Small intestine (tissue), 7 donors: Measurements from ENCODE around the gene CHD9NB. TPM values are rescaled to one million over a fixed set of nuclear protein-coding genes. Genes with fewer than 3 reads are reported as not detected.
A peak's percentile ranks its signal among the peaks of the same experiment; 100 is the strongest.

ENCODE experiments used
- DNase-seq, 2 donors: peaks; one replicate each; pipeline versions ENCODE4 v3.0.0 to v3.0.0-alpha.2; 2013
- FAIRE-seq: peaks from 2 replicates; lab custom pipeline; 2012; peaks lifted over from hg19 to GRCh38; lab: Jason Lieb, UNC
- H3K27ac ChIP-seq, 3 donors: one replicate each; pipeline ENCODE4 v1.5.1; 2013; ENCODE audit warnings: low read length in 2 of 3, mild to moderate bottlenecking in 2 of 3, control low read depth in 1 of 3, inconsistent platforms in 1 of 3, low read depth in 1 of 3, moderate library complexity in 1 of 3
- H3K27me3 ChIP-seq, 3 donors: one replicate each; pipeline ENCODE4 v1.6.1; 2013; ENCODE audit warnings: low read length in 3 of 3, inconsistent platforms in 1 of 3; ENCODE audit not compliant: control insufficient read depth in 3 of 3, insufficient read depth in 3 of 3
- H3K36me3 ChIP-seq, 3 donors: one replicate each; pipeline ENCODE4 v1.6.1; 2013; ENCODE audit warnings: low read length in 3 of 3, inconsistent platforms in 1 of 3, low read depth in 1 of 3, mild to moderate bottlenecking in 1 of 3, moderate library complexity in 1 of 3; ENCODE audit not compliant: control insufficient read depth in 3 of 3, insufficient read depth in 2 of 3
- H3K4me1 ChIP-seq, 3 donors: one replicate each; pipeline ENCODE4 v1.6.1; 2013; ENCODE audit warnings: low read length in 2 of 3, inconsistent platforms in 1 of 3, low read depth in 1 of 3, mild to moderate bottlenecking in 1 of 3, moderate library complexity in 1 of 3; ENCODE audit not compliant: control insufficient read depth in 3 of 3, insufficient read depth in 2 of 3
- H3K4me3 ChIP-seq, 3 donors: one replicate each; pipeline ENCODE4 v1.5.1; 2013; ENCODE audit warnings: low read length in 3 of 3, control low read depth in 1 of 3, inconsistent platforms in 1 of 3, low read depth in 1 of 3, mild to moderate bottlenecking in 1 of 3, moderate library complexity in 1 of 3
- H3K9me3 ChIP-seq, 2 donors: one replicate each; pipeline ENCODE4 v1.6.1; 2013; ENCODE audit warnings: low read depth in 1 of 2, low read length in 1 of 2; ENCODE audit not compliant: control insufficient read depth in 2 of 2, insufficient read depth in 1 of 2
- WGBS, 3 donors: extraction: QIAGEN DNeasy Blood & Tissue Kit; methylation state at CpG; one replicate each; pipeline ENCODE4 v1.1.7; 2013; 5-methylcytosine and 5-hydroxymethylcytosine counted together
- polyA plus RNA-seq, 4 donors: library from polyadenylated mRNA; stranded (reverse) in 3 of 4; unstranded in 1 of 4; fragments of 200-250 nt in 3 of 4; fragments of 120-200 nt in 1 of 4; gene quantifications; one replicate each; pipeline versions ENCODE4 v1.2.1 to v1.2.3, GENCODE V29; 2013
- donor health status: healthy with polysubstance abuse.
- donor health status: control.
- donor health status: control.
- donor health status: Bipolar disorder and iron deficiency.
- donor health status: healthy.

CHD9NB gene
- polyA plus RNA-seq, 4 donors, result 0.83 to 2.7 (median 1.0) TPM

- peaks cover 9 to 26% (median 13%) of the 10 kb centered on the region in 3 donors for H3K4me1 ChIP-seq
- no peaks in the 10 kb centered on the region for H3K9me3 ChIP-seq
- H3K4me3 ChIP-seq, result no peak overlapping the region
- H3K27me3 ChIP-seq, result no peaks in the 10 kb centered on the region
- WGBS, 3 donors, result 55 to 74% (median 61%) methylated on average over 6 of the region's 6 CpGs
- DNase-seq (no peak), FAIRE-seq (no peak)
- peak overlapping the region in 2 of 3 donors; percentile 9 to 44 for H3K27ac ChIP-seq
- H3K36me3 ChIP-seq, result peaks cover 0 to 2% (median 0%) of the 10 kb centered on the region in 3 donors
Observed at GRCh38 chr16:53085931-53086421, 33.3 kb upstream of the CHD9NB start.

GRCh38 chr16:53085369-53085843 lies 32.7 kb upstream of the CHD9NB start:
- Histone ChIP-seq H3K9me3 (no peaks in the 10 kb centered on the region), H3K27me3 (no peaks in the 10 kb centered on the region), H3K27ac (peak overlapping the region in 2 of 3 donors; percentile 44 to 82), H3K36me3 (peaks cover 0 to 2% (median 0%) of the 10 kb centered on the region in 3 donors), H3K4me1 (peaks cover 5 to 24% (median 9%) of the 10 kb centered on the region in 3 donors), H3K4me3 (no peak overlapping the region)
- peak in 1 of 2 donors; percentile 41 for DNase-seq
- WGBS, 3 donors, result 13 to 37% (median 21%) methylated on average over 4 of the region's 4 CpGs
- no peak for FAIRE-seq

GRCh38 chr16:53084746-53085334 lies 32.1 kb upstream of the CHD9NB start:
- Histone ChIP-seq H3K27me3 (no peaks in the 10 kb centered on the region), H3K9me3 (no peaks in the 10 kb centered on the region), H3K4me3 (no peak overlapping the region), H3K4me1 (peaks cover under 1 to 27% (median 5%) of the 10 kb centered on the region in 3 donors), H3K36me3 (peaks cover 0 to 2% (median 0%) of the 10 kb centered on the region in 3 donors), H3K27ac (peak overlapping the region in 2 of 3 donors; percentile 44 to 82)
- DNase-seq (no peak), FAIRE-seq (no peak)
- WGBS, 3 donors, result 79 to 93% (median 88%) methylated on average over 8 of the region's 8 CpGs

- 86 to 99% (median 93%) methylated on average over 3 to 4 of the region's 4 CpGs for WGBS, 3 donors
- Histone ChIP-seq H3K27me3 (no peaks in the 10 kb centered on the region), H3K27ac (no peak overlapping the region), H3K4me3 (no peak overlapping the region), H3K36me3 (no peaks in the 10 kb centered on the region), H3K9me3 (no peaks in the 10 kb centered on the region), H3K4me1 (peaks cover 0 to 23% (median 5%) of the 10 kb centered on the region in 3 donors)
- FAIRE-seq (no peak), DNase-seq (no peak)
Observed at GRCh38 chr16:53084141-53084541, 31.4 kb upstream of the CHD9NB start.

GRCh38 chr16:53083119-53083518 lies 30.4 kb upstream of the CHD9NB start:
- H3K27ac ChIP-seq, result no peak overlapping the region
- DNase-seq (peak in 1 of 2 donors; percentile 40), FAIRE-seq (no peak)
- 56 to 63% (median 61%) methylated on average over 1 of the region's 1 CpG for WGBS, 3 donors
- no peaks in the 10 kb centered on the region for H3K27me3 ChIP-seq
- no peak overlapping the region for H3K4me3 ChIP-seq
- peaks cover 0 to 2% (median 0%) of the 10 kb centered on the region in 3 donors for H3K36me3 ChIP-seq
- H3K9me3 ChIP-seq, result no peaks in the 10 kb centered on the region
- H3K4me1 ChIP-seq, result peaks cover 0 to 23% (median 5%) of the 10 kb centered on the region in 3 donors

GRCh38 chr16:53082509-53082908 lies 29.8 kb upstream of the CHD9NB start:
- Histone ChIP-seq H3K27me3 (no peaks in the 10 kb centered on the region), H3K9me3 (peaks cover 0 to 4% of the 10 kb centered on the region in 2 donors), H3K4me3 (no peak overlapping the region), H3K4me1 (peaks cover 0 to 23% (median 5%) of the 10 kb centered on the region in 3 donors), H3K27ac (no peak overlapping the region), H3K36me3 (peaks cover 0 to 3% (median 2%) of the 10 kb centered on the region in 3 donors)
- FAIRE-seq (no peak), DNase-seq (no peak)
- WGBS, 3 donors, result 45 to 83% (median 61%) methylated on average over 4 of the region's 4 CpGs

GRCh38 chr16:53081686-53082407 lies 29.1 kb upstream of the CHD9NB start:
- Histone ChIP-seq H3K36me3 (peaks cover 0 to 3% (median 2%) of the 10 kb centered on the region in 3 donors), H3K4me1 (peaks cover 0 to 23% (median 5%) of the 10 kb centered on the region in 3 donors), H3K27me3 (no peaks in the 10 kb centered on the region), H3K27ac (no peak overlapping the region), H3K9me3 (peaks cover 0 to 4% of the 10 kb centered on the region in 2 donors), H3K4me3 (no peak overlapping the region)
- WGBS, 3 donors, result 96 to 99% (median 96%) methylated on average over 3 of the region's 3 CpGs
- no peak for DNase-seq
- no peak for FAIRE-seq

GRCh38 chr16:53081032-53081424 lies 28.3 kb upstream of the CHD9NB start:
- DNase-seq (no peak), FAIRE-seq (no peak)
- Histone ChIP-seq H3K4me3 (no peak overlapping the region), H3K9me3 (peaks cover 0 to 4% of the 10 kb centered on the region in 2 donors), H3K27ac (peak overlapping the region in 2 of 3 donors; percentile 15 to 51), H3K27me3 (no peaks in the 10 kb centered on the region), H3K36me3 (peaks cover 0 to 3% (median 2%) of the 10 kb centered on the region in 3 donors), H3K4me1 (peaks cover 0 to 23% (median 5%) of the 10 kb centered on the region in 3 donors)
